Astrocyte (in vitro differentiated cells and primary cell): ENCODE results near the gene ZFPM1.

Source experiments
- EZH2 ChIP-seq: IDR thresholded peaks from 2 replicates; pipeline ENCODE4 v1.6.1; 2012; ENCODE audit warnings: mild to moderate bottlenecking, low read length, inconsistent platforms; ENCODE audit not compliant: insufficient read depth
- TF ChIP-seq, protein P1 (sequence below): IDR thresholded peaks from 2 replicates; pipeline ENCODE4 v1.5.1; 2011; ENCODE audit warnings: low read depth, mild to moderate bottlenecking, inconsistent platforms, low read length, moderate library complexity; ENCODE audit not compliant: insufficient read depth

GRCh38 chr16:88519938-88520653 lies 67.0 kb downstream of the ZFPM1 start:
- no peak for TF ChIP-seq EZH2
- TF ChIP-seq, protein P1, sequence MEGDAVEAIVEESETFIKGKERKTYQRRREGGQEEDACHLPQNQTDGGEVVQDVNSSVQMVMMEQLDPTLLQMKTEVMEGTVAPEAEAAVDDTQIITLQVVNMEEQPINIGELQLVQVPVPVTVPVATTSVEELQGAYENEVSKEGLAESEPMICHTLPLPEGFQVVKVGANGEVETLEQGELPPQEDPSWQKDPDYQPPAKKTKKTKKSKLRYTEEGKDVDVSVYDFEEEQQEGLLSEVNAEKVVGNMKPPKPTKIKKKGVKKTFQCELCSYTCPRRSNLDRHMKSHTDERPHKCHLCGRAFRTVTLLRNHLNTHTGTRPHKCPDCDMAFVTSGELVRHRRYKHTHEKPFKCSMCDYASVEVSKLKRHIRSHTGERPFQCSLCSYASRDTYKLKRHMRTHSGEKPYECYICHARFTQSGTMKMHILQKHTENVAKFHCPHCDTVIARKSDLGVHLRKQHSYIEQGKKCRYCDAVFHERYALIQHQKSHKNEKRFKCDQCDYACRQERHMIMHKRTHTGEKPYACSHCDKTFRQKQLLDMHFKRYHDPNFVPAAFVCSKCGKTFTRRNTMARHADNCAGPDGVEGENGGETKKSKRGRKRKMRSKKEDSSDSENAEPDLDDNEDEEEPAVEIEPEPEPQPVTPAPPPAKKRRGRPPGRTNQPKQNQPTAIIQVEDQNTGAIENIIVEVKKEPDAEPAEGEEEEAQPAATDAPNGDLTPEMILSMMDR: no peak
